HG03060 (cell line): ENCODE measurements around the gene CUL9.

Experiments used
- ATAC-seq: cut with Tn5 transposase; IDR thresholded peaks from one replicate; pipeline ENCODE4 v1.9.1; 2021; ENCODE audit warnings: low read depth, moderate number of reproducible peaks; ENCODE audit not compliant: unreplicated experiment

The CUL9 gene

DNA sequence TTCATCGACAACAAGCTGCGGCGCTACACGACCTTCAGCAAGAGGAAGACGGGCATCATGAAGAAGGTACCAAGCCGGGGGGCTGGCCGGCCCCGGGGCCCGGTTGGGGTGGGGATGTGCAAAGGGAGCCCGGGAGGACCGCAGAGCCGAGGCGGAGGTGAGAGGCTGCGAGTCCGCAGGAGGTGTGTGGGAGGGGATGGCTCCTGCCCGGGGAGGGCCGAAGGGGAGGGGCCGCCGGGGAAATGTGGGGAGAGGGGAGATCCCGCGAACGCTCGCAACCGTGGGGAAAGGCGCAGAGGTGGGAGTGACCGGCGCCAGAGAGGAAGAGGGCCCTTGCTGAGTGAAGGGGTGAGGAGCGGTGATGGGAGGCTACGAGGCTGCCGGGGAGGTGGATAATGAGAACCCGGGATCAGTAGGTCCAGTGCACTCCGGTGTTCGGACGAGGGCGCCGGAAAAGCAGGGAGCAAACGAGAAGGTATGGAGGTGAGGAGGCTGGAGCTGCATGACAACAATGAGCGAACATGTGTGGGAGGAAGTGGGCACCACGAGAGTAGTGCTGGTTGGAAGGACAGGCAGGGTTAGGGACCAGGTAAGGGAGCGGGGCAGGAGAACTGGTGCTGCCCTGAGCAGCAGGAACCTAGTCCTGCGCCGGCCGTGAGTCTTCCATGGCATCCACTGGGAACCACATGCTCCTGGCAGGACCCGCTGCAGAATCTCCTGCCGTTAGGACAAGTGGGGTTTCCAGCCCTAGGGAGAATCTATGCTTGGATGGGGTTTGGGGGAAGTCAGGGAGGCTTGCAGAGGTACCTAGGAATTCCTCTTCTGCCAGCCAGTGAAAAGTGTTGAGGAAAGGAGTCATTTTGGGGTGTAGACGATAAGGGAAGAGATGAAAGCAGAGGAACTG is 9.6 kb upstream of the CUL9 start:
- ATAC-seq, result no peak

DNA sequence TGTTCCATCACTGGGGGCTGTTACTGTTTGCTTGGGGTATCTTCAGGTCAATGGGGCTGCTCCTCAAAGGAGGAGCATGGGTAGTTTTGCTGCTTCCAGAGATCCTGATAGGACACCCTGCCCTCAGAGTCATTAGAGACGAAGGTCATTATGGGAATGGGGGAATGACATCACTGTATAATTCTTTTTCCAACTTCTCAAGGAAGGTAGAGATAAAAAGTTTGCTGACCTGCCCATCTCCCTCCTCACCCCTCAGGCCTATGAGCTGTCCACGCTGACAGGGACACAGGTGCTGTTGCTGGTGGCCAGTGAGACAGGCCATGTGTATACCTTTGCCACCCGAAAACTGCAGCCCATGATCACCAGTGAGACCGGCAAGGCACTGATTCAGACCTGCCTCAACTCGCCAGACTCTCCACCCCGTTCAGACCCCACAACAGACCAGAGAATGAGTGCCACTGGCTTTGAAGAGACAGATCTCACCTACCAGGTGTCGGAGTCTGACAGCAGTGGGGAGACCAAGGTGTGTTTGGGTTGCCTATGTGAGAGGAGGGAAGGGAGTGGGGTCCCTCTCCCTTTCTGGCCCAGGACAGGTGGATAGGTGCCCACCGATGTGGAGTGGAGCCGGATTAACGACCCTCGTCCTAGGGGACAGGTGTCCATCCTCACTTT is 8.3 kb upstream of the CUL9 start:
- no peak for ATAC-seq

DNA sequence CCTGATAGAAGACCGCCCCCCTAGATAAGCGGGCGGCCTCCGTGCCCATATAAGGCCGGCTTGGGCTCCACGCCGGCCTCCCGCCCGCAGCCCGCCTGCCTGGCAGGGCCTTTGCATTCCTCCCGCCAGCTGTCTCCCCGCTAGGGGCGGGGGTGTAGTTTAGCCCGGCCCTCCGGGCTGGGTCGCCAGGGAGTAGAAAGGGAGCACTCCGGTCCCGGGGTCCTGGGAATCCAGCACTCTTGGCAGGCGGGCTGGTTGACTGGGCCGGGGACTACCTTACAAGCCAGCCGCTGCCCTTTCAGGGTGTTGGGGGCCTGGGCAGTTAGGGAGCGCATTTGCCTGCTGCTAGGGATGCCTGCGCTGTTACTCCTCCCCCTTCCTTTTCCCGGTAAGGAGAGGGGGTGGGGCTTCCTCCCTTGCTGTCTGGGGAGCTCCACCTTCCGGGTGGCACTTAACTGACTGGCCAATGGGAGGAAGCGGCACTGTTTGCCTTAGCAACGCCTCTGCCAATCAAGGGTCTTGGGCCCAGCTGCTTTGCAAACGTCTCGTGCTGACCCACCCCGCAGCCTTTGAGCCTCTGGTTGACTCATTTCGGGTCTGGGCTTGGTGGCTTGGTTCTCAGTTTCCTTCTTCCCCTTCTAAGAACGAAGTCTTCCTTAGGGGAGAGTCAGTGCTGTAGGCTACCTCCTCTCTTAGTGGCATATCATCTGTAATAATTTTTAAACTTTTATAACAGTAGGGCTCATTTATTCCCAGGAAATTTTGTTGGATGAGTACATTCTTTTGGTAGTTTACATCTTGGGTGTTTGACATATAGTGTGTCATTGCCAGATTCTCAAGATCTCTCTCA is 7.5 kb upstream of the CUL9 start:
- peak; percentile 52 for ATAC-seq

DNA sequence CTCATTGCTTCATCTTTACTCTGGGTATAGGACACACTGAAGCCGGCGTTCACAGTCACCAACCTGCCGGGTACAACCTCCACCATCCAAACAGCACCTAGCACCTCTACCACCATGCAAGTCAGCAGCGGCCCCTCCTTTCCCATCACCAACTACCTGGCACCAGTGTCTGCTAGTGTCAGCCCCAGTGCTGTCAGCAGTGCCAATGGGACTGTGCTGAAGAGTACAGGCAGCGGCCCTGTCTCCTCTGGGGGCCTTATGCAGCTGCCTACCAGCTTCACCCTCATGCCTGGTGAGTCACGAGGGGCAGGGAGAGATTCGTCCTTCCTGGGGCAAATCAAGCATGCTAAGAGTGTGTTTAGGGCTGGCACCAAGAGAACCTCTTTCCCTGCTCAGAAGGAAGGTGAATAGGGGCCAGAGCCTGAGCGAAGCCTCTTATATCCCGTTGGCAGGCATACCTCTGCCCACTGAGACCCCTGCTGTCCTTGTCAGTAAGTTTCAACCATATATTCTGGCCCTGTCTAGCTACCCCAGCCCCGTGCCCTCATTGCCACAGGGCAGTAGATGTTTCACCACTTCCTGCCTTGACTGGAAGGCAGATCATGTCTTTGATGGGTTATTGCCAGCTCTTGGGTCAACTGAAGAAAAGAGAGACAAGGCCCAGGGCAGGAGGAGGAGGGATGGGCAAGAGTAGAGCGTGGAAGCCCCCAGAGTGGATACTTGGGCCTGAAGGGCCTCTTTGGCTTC is 6.1 kb upstream of the CUL9 start:
- no peak for ATAC-seq

DNA sequence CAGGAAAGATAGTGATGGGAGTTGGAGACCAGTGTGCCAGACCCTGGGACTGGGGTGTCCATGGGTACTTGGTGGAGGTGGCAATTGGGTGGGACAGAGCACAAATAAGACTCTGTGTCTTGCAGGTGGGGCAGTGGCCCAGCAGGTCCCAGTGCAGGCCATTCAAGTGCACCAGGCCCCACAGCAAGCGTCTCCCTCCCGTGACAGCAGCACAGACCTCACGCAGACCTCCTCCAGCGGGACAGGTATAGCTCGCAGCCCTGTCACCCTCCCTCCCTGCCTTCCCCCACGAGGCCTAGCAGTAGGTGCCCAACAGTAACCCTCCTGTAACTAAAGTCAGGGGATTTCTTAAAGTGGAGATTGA is 5.6 kb upstream of the CUL9 start:
- ATAC-seq, result no peak

DNA sequence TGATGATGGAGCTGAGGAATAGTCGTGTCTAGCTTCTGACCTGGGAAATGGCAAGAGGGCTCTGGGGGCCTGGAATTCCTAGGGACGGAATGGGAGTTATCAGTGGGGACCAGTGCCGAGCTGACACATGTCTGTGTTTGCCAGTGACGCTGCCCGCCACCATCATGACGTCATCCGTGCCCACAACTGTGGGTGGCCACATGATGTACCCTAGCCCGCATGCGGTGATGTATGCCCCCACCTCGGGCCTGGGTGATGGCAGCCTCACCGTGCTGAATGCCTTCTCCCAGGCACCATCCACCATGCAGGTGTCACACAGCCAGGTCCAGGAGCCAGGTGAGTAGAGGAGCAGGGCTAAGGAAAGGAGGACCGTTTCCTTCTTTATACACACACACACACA is 3.8 kb upstream of the CUL9 start:
- no peak for ATAC-seq

DNA sequence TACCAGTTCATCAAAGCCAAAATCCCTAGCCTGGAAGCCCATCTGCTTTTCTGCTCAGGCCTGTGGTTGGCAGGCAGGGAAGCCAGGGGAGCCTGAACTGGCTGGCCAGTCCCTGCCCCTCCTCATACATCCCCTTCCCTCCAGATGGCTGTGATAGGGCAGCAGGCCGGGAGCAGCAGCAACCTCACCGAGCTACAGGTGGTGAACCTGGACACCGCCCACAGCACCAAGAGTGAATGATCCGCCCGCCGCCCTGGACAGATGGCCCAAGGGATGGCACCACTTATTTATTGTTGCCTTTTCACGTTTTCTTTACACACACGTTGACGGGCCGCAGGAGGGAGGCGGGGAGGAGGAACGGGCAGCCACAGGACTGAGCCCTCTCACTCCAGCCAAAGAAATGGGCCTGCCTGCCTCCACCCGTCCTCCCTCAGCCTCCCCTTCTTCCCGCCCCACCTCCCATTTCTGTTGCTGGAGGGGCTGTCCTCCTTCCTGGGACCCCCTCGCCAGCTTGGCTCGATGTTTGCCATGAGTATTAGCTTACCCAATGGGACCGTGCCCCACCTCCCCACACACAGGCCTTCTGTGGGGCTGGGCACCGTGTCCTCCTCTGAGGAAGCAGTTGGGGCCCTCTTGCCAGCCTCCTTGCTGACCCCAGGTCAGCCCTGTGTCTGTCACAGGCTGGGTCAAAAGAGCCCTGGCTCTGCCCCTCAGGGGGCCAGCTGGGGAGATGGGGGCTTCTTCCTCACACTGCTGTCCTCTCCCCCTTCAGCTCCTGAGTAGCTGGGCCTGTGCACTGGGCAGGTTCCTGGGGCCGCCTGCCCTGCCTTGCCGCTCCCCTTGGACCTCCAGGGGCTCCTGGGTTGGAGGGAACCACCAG is 2.8 kb upstream of the CUL9 start:
- no peak for ATAC-seq

DNA sequence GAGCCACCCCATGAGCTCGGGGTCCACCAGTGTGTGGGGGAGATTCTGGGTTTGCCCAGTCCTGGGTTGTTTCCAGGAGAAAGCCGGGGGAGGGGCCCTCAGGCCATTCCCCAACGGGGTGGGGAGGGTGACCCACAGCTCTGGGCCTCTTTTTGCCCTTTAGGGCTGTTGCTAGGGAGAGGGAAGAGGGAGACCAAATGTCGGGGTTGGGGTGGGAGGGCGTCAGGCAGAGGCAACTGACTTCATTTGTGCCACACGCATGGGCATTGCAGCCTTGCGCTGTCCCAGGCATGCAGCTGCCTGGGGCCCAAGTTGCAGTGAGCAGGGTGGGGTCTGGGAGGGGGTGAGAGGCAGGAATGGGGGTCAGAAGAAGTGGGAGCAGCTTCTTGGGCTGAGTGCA is 1.9 kb upstream of the CUL9 start:
- ATAC-seq, result no peak

DNA sequence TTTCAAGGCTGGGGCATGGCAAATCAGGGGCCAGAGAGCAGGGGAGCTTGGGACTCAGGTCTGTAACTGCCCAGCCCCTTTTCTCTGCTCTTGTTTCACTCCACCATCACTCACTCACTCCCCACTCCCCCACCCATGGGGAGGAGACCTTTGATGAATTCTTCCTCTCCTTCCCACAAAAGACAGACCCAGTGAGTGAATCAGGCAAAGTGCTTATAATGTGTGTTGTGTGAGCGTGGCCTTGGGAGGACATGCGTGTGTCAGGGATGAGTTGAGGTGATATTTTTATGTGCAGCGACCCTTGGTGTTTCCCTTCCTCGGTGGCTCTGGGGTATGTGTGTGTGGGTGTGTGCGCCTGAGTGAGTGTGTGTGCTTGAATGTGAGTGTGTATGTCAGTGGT is 1.0 kb upstream of the CUL9 start:
- no peak for ATAC-seq

DNA sequence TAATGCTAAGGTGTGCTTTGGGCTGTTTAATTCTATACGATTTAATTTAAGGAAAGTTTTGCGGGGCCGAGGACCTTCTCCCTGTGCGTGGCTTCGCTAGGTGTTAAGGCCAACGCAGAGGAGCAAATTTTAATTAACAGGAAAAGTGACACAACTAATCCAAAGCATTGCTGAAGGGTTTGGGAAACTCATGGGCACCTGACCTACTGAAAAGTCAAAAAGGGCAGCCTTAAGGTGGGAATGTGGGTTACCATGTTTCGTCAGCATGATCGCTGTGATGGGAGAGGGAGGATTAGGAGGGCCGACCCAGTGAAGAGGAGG is 415 bp upstream of the CUL9 start:
- no peak for ATAC-seq

DNA sequence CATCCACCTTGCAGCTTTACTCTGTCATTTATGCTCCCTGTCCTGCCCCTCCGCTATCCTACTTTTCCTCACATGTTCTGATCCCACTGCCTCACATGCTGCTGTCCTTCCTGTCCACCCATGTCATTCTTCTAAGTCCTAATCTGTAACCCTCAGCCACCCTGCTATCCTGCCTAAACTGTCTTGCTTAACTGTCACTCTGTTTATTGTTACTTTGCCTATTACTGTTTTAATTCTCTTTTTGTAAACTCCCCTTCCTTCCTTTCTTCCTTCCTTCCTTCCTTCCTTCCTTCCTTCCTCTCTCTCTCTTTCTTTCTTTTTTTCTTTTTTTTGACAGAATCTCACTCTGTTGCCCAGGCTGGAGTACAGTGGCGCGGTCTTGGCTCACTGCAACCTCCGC is 1.4 kb downstream of the CUL9 start:
- no peak for ATAC-seq

DNA sequence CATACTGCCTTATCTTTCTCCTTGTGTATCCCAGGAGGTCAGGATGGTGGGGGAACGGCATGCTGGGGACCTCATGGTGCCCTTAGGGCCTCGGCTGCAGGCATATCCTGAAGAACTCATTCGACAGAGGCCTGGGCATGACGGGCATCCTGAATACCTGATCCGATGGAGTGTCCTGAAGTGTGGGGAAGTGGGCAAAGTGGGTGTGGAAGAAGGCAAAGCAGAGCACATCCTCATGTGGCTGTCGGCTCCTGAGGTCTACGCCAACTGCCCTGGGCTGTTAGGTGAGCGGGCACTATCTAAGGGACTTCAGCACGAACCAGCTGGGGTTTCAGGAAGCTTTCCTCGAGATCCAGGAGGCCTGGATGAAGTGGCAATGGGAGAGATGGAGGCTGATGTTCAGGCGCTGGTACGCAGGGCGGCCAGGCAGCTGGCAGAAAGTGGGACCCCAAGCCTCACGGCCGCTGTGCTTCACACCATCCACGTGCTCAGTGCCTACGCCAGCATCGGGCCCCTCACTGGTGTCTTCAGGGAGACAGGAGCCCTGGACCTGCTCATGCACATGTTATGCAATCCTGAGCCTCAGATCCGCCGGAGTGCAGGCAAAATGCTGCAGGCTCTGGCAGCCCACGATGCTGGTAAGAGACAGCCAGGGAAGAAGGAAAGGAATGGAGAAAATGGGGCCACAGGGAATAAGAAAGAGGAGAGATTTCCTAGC is 2.4 kb downstream of the CUL9 start:
- ATAC-seq, result no peak

DNA sequence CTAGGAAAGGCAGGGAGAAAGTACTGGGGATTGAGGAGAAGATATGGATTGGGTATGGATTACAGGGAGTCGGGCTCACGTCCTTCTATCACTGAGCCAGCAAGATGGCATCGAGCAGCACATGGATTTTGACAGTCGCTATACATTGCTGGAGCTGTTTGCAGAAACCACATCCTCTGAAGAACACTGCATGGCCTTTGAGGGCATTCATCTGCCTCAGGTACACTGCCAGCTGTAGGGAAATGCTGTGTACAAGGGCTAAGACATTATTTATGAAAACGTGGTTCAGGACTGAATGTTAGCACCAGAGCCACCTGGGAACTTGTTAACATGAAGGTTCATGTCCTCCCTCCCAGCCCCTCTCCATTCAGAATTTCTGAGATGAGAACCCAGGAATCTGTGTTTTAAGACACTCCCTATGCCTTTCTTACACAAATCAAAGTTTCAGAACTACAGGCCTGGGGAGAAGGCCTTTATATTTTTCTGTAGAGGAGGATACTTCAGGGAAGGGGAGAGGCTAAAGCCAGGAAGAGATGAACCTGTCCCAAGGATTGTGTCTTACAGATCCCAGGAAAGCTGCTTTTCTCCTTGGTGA is 3.5 kb downstream of the CUL9 start:
- ATAC-seq, result no peak

DNA sequence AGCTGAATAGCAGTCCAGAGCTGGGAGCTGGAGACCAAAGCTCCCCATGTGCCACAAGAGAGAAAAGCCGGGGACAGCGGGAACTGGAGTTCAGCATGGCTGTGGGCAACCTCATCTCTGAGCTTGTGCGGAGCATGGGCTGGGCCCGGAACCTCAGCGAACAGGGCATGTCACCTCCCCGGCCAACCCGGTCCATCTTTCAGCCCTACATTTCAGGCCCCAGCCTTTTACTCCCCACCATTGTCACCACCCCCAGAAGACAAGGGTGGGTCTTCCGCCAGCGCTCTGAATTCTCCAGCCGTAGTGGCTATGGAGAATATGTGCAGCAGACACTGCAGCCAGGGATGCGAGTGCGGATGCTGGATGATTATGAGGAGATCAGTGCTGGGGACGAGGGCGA is 4.0 kb downstream of the CUL9 start:
- no peak for ATAC-seq

DNA sequence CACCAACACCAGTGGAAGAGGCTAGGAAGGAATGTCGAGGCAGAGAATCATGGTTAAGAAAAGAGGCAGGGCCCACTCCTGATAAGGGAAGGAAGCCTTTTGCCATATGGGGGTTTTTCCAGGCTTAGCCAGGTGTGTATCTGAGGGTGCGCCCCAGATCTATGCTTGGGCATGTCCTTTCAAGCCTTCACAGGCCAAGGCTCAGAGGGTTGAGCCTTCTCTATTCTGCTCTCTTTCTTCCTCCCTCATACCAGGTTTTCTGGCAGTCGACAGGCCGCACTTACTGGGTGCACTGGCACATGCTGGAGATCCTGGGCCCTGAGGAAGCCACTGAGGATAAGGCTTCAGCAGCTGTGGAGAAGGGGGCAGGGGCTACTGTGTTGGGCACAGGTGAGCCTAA is 4.7 kb downstream of the CUL9 start:
- ATAC-seq, result no peak

DNA sequence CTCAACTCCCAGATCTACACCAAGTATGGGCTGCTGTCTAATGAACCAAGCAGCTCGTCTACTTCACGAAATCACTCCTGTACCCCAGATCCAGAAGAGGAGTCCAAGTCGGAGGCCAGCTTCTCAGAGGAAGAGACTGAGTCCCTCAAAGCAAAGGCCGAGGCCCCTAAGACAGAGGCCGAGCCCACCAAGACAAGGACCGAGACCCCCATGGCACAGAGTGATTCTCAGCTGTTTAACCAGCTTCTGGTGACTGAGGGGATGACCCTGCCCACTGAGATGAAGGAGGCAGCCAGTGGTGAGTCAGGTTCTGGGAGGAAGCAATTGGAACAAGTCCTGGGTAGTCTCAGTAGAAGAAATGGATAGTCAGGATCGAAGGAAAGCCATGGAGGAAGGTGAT is 5.8 kb downstream of the CUL9 start:
- ATAC-seq, result no peak

DNA sequence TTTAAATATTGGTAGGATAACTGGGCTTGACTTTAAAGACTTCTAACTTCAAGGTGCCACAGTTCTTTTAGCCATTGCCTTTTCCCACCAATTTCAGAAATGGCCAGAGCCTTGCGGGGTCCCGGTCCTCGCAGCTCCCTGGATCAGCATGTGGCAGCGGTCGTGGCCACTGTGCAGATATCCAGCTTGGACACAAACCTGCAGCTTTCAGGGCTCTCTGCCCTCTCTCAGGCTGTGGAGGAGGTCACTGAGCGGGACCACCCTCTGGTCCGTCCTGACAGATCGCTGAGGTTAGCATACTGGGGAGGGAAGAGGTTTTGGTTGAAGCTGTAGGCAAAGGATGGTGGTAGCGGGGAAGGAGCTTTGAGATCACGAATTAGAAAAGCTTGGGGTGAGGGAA is 6.4 kb downstream of the CUL9 start:
- no peak for ATAC-seq

DNA sequence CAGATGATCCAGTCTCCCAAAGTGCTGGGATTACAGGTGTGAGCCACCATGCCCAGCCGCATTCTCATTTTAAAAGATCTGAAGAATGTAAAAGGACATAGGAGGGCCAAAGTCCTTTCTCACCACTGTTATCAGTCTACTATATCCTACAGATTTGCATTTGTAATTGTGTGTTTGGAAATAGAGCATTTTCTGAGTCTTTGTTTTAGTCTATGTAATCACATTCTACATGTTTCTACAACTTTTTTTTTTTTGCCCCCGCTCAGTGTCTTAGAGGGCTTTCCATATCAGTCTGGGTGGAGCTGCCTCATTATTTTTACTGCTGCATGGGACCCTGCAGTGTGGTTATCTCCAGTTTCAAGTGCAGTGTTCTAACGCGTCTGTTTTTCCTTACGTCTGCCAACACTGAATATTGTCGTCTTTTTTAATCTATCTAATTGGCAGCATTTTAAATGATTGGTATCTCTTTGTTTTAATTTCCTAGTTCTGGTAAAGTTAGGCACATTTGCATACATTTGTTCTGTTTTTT is 7.8 kb downstream of the CUL9 start:
- no peak for ATAC-seq

DNA sequence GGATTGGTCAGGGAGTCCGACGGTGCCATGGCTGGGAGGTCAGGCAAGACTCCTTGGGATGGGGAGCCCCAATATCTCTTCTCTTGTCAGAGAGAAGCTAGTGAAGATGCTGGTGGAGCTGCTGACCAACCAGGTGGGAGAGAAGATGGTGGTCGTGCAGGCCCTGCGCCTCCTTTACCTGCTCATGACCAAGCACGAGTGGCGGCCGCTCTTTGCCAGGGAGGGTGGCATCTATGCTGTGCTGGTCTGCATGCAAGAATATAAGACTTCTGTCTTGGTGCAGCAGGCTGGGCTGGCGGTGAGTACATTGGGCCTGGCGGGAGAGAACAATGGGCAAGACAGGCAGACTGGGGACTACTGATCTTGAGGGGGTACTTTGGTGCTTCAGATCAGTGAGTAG is 10.9 kb downstream of the CUL9 start:
- ATAC-seq, result no peak
